Bronchial epithelial cell (primary cell): ENCODE measurements around the gene DNAH6. TPM values are rescaled to one million over a fixed set of nuclear protein-coding genes. Genes with fewer than 3 reads are reported as not detected.
A peak's percentile ranks its signal among the peaks of the same experiment; 100 is the strongest.

Experiments used
- DNase-seq: peaks from one replicate; pipeline ENCODE4 v3.0.0-alpha.2; 2010; ENCODE audit warnings: low read depth
- FAIRE-seq: peaks from 2 replicates; lab custom pipeline; 2011; peaks lifted over from hg19 to GRCh38; lab: Jason Lieb, UNC
- H3K27me3 ChIP-seq: 2 replicates; pipeline ENCODE4 v1.5.1; 2011; ENCODE audit warnings: low read length; ENCODE audit not compliant: control insufficient read depth, insufficient read depth
- H3K36me3 ChIP-seq: 2 replicates; pipeline ENCODE4 v1.5.1; 2011; ENCODE audit warnings: low read length; ENCODE audit not compliant: control insufficient read depth, insufficient read depth
- H3K4me3 ChIP-seq: 2 replicates; pipeline ENCODE4 v1.5.1; 2011; ENCODE audit warnings: mild to moderate bottlenecking, low read depth, low read length, control low read depth
- total RNA-seq: library from RNA; depleted of rRNA; stranded (reverse); fragments of >200 nt; gene quantifications from 2 replicates; pipeline ENCODE4 v1.2.1, GENCODE V29; 2014
- TF ChIP-seq, protein P1 (sequence below): IDR thresholded peaks from 2 replicates; pipeline ENCODE4 v1.5.1; 2011; ENCODE audit warnings: mild to moderate bottlenecking, moderate library complexity, low read length, control low read depth, inconsistent platforms; ENCODE audit not compliant: insufficient read depth, severe bottlenecking

The DNAH6 gene
- total RNA-seq, 1 donor from 2014 or later: under 0.01 TPM

- Histone ChIP-seq H3K4me3 (no peak overlapping the region), H3K27me3 (no peaks in the 10 kb centered on the region), H3K36me3 (no peaks in the 10 kb centered on the region)
- DNase-seq: no peak
- TF ChIP-seq, protein P1, sequence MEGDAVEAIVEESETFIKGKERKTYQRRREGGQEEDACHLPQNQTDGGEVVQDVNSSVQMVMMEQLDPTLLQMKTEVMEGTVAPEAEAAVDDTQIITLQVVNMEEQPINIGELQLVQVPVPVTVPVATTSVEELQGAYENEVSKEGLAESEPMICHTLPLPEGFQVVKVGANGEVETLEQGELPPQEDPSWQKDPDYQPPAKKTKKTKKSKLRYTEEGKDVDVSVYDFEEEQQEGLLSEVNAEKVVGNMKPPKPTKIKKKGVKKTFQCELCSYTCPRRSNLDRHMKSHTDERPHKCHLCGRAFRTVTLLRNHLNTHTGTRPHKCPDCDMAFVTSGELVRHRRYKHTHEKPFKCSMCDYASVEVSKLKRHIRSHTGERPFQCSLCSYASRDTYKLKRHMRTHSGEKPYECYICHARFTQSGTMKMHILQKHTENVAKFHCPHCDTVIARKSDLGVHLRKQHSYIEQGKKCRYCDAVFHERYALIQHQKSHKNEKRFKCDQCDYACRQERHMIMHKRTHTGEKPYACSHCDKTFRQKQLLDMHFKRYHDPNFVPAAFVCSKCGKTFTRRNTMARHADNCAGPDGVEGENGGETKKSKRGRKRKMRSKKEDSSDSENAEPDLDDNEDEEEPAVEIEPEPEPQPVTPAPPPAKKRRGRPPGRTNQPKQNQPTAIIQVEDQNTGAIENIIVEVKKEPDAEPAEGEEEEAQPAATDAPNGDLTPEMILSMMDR: no peak
- no peak for FAIRE-seq
Measured at GRCh38 chr2:84487298-84487996, 28.9 kb upstream of the DNAH6 start.

DNA sequence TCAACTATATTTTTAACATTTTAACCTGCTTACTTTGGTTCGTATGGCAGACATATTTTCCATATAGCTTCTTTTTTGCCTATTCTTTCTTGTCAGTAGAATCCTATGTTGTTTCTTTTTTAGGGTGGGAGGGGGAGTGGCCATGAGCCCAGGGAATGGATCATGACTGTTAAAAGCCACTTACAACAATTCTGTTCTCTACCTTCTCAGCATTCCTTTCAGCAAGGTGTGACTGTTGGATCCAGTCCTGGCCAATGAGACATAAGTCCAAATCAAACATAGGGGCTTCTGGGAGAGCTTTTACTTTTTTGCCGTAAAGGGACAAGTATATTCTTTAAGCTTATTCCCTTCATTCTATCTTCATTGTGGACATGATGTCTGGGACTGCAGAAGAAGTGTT, 25.0 kb upstream of the DNAH6 start:
- no peak for FAIRE-seq
- no peaks in the 10 kb centered on the region for H3K27me3 ChIP-seq

GRCh38 chr2:84491741-84492140, 24.6 kb upstream of the DNAH6 start:
- DNase-seq: no peak
- Histone ChIP-seq H3K36me3 (no peaks in the 10 kb centered on the region), H3K27me3 (no peaks in the 10 kb centered on the region), H3K4me3 (no peak overlapping the region)
- no peak for FAIRE-seq
- TF ChIP-seq, protein P1: no peak

More for the DNA sequence above, 25.0 kb upstream of the DNAH6 start:
- TF ChIP-seq, protein P1: no peak
- H3K36me3 ChIP-seq: no peaks in the 10 kb centered on the region
- H3K4me3 ChIP-seq: no peak overlapping the region
- DNase-seq: no peak

DNA sequence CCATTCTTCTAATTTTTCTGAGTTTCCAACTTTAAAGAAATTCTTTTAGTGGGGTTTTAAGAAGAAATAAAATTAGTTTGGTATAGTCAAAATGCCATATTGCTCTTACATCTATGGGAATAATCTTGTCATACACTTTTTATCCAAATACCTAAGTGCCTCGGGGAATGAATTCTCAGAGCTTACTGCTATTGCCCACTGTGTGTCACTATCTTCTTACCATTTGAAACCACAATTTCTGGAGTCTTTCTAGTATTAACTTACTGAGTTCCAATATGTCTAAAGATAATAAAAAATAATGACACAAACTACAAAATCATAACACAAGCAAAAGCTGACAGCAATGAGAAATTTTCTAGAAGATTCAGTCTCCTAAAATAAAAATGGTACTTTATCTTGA, 23.7 kb upstream of the DNAH6 start:
- Histone ChIP-seq H3K36me3 (no peaks in the 10 kb centered on the region), H3K4me3 (no peak overlapping the region), H3K27me3 (no peaks in the 10 kb centered on the region)
- DNase-seq: no peak
- TF ChIP-seq, protein P1: no peak
- FAIRE-seq: no peak

DNA sequence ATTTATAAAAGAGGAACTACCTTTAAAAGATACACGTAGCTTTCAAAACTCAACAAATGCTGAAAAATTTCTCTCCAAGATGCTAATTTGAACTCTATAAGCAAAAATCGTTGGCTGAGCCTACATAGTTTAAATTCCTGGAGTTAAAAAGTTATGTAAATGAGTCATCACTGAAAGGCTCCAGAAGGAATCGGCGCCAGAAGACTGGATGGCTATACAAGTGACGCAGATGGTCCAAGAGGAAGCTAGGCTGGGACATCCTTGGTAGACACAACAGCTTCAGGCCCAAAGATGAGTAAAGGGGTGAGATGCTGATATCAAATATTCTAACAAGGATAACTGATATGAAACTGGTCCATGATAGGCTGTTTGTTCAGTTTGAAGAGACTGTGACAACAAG, 22.8 kb upstream of the DNAH6 start:
- TF ChIP-seq, protein P1: no peak
- peak; percentile 33 for DNase-seq
- FAIRE-seq: no peak
- H3K4me3 ChIP-seq: no peak overlapping the region
- no peaks in the 10 kb centered on the region for H3K27me3 ChIP-seq
- no peaks in the 10 kb centered on the region for H3K36me3 ChIP-seq

GRCh38 chr2:84494070-84494469, 22.2 kb upstream of the DNAH6 start:
- FAIRE-seq (no peak), DNase-seq (peak; percentile 76)
- H3K27me3 ChIP-seq: no peaks in the 10 kb centered on the region
- no peak overlapping the region for H3K4me3 ChIP-seq
- H3K36me3 ChIP-seq: no peaks in the 10 kb centered on the region
- TF ChIP-seq, protein P1: no peak
